GM13977 (cell line): Measurements from ENCODE around the gene ZRANB2.

Experiments used
- DNase-seq: peaks from one replicate; pipeline ENCODE4 v3.0.0; 2012; ENCODE audit warnings: low spot score
- CTCF ChIP-seq: IDR thresholded peaks from 2 replicates; pipeline ENCODE4 v1.5.1; 2012; ENCODE audit warnings: mild to moderate bottlenecking, control low read depth; ENCODE audit not compliant: insufficient read depth; ENCODE audit errors: extremely low read depth, missing control alignments
- in situ Hi-C: fragments of 300-500 bp; cut with MboI; formaldehyde crosslinking; loops from one replicate; pipeline ENCODE4 v1.12.0; 2022; ENCODE audit warnings: low sequenced_read_pairs, low pct_unique_long_range_greater_than_20kb, mixed read lengths, inconsistent platforms; ENCODE audit not compliant: unreplicated experiment

ZRANB2 gene

DNA sequence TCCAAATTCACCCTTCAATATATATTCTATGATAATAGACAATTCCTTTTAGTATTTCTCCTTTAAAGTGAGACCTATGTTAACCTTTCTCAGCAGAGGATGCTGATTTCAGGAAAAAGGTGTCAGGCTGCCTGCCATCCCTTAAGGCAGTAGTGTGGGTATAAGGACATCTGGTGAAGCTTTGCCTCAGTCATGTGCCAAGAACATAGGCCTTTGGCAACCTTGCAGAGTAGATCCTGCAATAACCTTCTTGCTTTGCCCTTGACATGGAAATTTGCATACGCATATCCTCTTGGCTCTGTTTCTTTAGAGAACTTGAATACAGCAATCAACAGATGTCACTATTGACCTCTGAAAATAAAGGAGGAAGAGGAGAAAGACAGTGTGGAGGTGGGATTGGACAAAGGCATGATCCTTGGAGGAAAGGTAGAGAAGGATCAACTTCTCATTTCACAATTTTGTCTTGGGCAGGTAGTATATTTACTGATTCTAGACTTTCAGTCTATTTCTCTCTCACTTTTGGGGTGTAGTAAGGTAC, 21.1 kb upstream of the ZRANB2 start:
- TF ChIP-seq CTCF = no peak
- in situ Hi-C loops = no loop called here

DNA sequence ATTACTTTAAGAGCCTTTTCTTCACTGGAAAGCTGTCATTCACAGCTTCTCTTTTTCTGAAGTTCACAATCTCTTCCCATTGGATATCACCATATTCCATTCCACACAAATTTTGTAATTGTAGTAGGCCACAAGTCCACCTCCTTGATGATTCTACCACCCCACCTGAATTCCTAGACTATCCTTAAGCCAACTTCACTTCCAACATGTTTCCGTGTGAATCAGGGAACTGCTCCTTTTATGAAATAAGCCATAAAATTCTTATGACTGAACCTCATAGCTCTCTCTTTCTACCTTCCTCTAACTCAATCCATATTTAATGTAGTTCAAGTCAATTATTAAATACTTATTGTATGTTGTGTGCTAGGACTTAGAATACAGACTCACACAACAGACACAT, 16.6 kb upstream of the ZRANB2 start:
- in situ Hi-C loops = no loop called here
- no peak for DNase-seq

More for the DNA sequence above, 21.1 kb upstream of the ZRANB2 start:
- DNase-seq = no peak

DNA sequence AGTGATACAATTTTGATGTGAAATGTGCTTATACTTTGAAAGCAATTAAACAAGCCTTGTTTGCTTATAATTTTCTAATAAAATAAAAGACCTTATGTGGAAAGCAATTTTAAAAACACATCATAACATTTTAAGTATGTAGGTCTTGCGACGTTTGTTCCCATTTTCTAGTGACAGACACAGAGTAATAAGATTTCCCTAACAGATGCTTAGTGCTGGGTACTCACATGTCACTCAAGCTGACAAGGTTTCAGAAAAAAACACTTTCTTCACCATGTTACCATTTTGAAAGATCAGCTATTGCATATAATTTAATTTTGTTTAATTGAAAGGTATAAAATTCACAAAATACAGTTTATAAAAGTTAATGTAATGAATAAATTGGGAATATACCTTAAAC, 14.1 kb upstream of the ZRANB2 start:
- no peak for DNase-seq
- in situ Hi-C loops = no loop called here
- no peak for TF ChIP-seq CTCF

More for the DNA sequence above, 16.6 kb upstream of the ZRANB2 start:
- TF ChIP-seq CTCF = no peak

- no peak for DNase-seq
- in situ Hi-C loops = no loop called here
- peak; percentile 20 for TF ChIP-seq CTCF
Observed at GRCh38 chr1:71093938-71094337, 13.1 kb upstream of the ZRANB2 start.

- no peak for TF ChIP-seq CTCF
- in situ Hi-C loops = no loop called here
- DNase-seq = no peak
Observed at GRCh38 chr1:71089536-71090270, 8.9 kb upstream of the ZRANB2 start.

- no peak for TF ChIP-seq CTCF
- DNase-seq = no peak
- in situ Hi-C loops = no loop called here
Observed at GRCh38 chr1:71088645-71089287, 7.9 kb upstream of the ZRANB2 start.
